Keratinocyte (primary cell): ENCODE data around the gene ATG14.

Source experiments
- CTCF ChIP-seq, 3 experiments: IDR thresholded peaks in 1 of 3; conservative IDR thresholded peaks in 1 of 3; optimal IDR thresholded peaks in 1 of 3; 2 replicates in 2 of 3; 3 replicates in 1 of 3; pipeline versions ENCODE3 to v1.5.1; 2011; ENCODE audit warnings: low read length in 3 of 3, mild to moderate bottlenecking in 3 of 3, moderate library complexity in 2 of 3, control low read depth in 1 of 3, inconsistent platforms in 1 of 3; ENCODE audit not compliant: insufficient read depth in 2 of 3; ENCODE audit errors: extremely low read depth in 1 of 3
- EZH2 ChIP-seq: IDR thresholded peaks from one replicate; pipeline ENCODE4 v1.6.1; 2012; ENCODE audit warnings: inconsistent platforms, mild to moderate bottlenecking, low read length, moderate library complexity

GRCh38 chr14:55327179-55327578 lies 84.5 kb downstream of the ATG14 start:
- TF ChIP-seq CTCF (optimal IDR thresholded peaks at IDR 0.05 in 1 of 3, IDR thresholded peaks at IDR 0.05 in 1 of 3, conservative IDR thresholded peaks at IDR 0.05 in 1 of 3; ENCODE audit: extremely low read depth in 1 of 3, insufficient read depth in 2 of 3, low read length in 3 of 3) (no peak), EZH2 (no peak)
